ENCODE measurements around the gene DDR1.

The DDR1 gene

DNA sequence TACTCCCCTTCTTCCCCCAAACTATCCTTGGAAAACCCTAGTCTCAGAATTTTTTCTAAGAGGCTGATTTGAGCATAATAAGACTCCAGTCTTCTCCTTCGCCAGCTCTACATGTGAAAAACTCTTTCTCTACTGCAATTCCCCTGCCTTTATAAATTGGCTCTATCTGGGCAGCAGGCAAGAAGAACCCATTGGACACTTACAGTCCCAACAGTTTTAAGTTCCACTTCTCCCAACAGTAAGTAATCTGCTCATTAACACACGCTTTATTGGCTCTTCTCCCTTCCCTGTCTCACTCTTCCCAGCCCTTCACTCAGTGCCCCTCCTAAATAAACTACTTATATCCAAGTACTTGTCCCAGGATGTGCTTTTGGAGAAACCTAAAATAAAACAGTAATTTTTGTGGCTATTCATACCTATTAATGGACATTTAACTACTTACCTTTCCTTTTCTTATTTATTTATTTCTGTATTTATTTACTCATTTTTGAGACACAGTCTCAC is 11.1 kb upstream of the DDR1 start:
- TF ChIP-seq, protein P1, sequence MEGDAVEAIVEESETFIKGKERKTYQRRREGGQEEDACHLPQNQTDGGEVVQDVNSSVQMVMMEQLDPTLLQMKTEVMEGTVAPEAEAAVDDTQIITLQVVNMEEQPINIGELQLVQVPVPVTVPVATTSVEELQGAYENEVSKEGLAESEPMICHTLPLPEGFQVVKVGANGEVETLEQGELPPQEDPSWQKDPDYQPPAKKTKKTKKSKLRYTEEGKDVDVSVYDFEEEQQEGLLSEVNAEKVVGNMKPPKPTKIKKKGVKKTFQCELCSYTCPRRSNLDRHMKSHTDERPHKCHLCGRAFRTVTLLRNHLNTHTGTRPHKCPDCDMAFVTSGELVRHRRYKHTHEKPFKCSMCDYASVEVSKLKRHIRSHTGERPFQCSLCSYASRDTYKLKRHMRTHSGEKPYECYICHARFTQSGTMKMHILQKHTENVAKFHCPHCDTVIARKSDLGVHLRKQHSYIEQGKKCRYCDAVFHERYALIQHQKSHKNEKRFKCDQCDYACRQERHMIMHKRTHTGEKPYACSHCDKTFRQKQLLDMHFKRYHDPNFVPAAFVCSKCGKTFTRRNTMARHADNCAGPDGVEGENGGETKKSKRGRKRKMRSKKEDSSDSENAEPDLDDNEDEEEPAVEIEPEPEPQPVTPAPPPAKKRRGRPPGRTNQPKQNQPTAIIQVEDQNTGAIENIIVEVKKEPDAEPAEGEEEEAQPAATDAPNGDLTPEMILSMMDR (IDR thresholded peaks at IDR 0.05): no peak

DNA sequence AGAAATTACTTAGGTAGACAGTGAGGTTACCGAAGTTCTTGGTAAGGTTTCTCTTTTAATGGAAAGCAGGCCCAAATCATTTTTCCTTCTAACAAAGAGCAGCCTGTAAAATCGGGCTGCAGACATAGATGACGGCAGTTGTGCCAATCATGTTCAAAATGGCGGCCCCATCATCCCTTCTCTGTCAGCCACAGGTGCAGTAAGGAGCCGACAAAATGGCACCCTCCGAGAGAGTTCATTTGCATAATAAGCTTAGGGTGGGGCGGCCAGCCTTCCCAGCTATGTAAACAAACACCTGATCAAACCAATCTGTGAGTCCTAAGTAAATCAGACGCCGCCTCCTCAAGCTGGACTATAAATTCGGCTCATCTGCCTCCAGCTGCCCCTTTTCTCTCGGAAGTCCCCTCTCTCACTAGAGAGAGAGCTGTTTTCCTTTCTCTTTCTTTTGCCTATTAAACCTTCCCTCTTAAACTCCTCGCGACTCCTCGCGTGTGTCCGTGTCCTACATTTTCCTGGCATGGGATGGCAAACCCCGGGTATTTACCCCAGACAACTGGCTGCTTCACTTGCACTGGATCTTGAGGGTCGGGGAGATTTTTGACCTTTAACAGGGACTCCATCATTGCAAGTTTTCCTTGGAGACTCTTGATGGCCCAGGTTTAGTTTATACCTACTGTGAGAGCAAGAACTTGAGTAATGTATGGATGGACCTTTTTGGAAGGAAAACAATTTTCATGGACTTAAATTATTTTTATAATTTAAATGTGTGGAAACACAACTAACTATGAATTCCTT is 8.9 kb upstream of the DDR1 start:
- TF ChIP-seq, protein P1 (IDR thresholded peaks at IDR 0.05): no peak

DNA sequence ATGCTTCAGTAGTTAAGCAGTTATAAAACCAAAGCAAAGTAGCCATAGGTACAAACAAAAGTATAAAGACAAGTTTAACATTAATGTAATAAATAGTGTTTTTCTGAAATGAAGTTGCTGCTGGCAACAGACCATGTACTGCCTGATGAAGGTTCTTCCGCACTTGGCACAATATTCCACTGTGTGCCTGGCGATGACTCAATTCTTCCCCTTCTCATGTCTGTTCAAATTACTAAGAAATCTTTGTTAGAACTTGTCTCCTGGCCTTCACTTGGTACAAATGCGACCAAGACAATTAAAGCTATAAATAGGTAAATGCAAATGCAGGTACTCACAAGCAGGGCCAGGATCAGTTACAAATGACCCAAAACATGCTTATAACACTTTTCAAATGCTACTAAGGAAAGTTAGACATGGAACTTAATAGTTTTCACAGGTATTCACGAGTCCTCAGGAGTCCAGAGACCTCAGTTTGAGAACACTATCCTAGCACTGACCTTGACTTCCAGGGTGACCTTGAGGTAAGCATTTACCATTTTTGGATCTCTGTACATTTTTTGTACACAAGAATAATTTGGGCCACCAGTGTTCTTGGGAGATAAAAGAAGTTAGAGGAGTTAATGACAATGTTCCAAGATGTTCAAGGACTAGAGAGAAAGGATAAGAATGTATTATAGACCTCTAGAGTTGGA is 8.1 kb upstream of the DDR1 start:
- TF ChIP-seq, protein P1 (IDR thresholded peaks at IDR 0.05): no peak

DNA sequence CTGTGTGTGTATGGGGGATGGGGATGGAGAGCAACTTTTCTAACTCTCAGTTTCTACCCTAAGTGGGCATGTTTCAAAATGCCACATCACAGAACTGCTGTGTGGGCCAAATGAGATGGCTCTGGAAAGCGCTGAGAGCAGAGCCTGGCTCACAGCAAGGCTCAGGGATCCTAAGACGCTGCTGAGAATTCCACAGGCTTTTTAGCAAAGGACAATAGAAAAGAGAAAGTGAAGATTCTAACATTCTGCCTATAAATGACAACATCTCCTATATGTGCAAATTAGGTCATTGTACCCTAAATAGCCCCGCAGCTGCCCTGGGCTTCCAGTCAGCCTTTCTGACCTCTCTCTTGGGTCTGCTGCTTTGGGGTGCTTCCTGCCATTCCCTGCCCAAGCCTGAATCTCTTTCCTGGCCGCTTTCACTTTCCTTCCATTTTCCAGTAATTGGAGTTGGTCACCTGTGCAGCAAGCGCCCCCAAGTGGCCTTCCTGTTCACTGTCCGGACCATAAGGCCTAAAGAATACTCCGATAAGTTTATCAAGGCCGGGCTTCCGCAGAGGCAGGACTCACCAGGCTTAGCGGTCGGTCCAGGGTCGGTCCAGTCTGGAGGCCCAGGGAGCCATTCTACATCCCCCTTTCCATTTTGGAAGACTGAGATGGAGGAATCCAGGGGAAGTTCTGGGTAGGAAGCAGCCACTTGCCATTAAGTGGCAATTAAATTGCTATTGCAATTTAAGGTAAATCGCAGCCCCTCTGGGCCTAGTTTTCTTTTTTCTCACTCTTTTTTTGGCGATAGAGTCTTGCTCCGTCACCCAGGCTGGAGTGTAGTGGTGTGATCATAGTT is 6.7 kb upstream of the DDR1 start:
- TF ChIP-seq, protein P1 (IDR thresholded peaks at IDR 0.05): peak; percentile 81

DNA sequence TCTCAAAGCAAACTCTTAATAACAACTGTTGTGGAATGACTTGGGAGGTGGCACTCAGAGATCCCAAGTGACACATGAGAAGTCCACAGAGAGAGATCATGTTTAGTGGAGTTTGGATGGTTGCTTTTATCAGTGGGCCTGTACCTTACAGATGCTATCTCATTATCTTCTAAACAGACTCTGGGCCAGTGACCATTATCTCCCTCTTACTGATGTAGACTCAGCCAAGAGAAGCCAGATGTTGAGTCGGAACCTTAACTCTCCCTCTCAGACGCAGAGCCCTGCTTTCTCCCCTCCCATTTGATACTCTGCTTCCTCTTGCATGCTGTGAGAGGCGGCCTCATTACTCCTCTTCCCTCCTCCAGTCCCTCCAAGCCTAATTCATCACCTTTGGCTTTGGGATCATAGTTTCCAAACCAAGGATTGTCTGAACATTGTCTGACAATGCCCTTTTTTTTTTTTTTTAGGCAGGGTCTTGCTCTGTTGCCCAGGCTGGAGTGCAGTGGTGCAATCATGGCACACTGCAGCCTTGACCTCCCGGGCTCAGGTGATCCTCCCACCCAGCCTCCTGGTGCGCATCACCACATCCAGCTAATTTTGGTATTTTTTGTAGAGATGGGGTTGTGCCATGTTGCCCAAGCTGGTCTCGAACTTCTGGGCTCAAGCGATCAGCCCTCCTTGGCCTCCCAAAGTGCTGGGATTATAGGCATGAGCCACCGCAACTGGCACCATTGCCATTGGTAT is 4.5 kb upstream of the DDR1 start:
- TF ChIP-seq, protein P1 (IDR thresholded peaks at IDR 0.05): no peak

DNA sequence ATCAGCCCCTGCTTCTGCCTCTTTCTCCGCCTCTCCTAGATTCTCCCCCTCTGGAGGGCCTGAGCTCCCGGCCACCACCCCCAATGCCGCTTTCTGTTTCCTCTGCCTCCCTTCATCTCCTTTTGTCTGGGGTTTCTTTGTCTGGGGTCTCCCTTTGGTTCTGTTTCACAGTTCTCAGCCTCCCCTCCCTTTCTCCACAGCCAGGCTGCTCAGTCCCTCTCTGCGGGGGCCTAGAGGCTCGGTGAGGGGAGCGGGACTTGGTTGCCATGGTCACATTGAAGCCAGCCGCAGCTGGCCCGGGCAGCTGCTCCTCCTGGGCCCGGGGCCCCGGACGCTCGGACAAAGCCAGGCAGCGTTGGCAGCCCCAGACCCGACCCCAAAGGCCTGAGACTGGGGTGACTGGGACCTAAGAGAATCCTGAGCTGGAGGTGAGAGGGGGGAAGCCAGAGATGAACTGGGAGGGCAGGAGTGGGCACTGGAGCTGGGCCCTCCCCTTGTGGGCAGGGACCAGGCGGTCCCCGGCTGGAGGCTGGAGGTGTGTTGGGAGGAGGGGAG is 3.5 kb upstream of the DDR1 start:
- TF ChIP-seq, protein P1 (IDR thresholded peaks at IDR 0.05): no peak
